Kidney glomerular epithelial cell (primary cell): Measurements from ENCODE around the gene MGLL.
"Not testable (repeated sequence)": the region's sequence is repeated elsewhere in the genome, so short reads cannot be mapped to it uniquely, and the experiment has no call there.

Experiments used
- DNase-seq: peaks from one replicate; lab custom pipeline; 2025; lab: John Stamatoyannopoulos, UW

Gene MGLL

GRCh38 chr3:127707851-127708411 lies 114.4 kb downstream of the MGLL start:
- no peak for DNase-seq

- no peak for DNase-seq
These were observed 115.4 kb downstream of the MGLL start for GRCh38 chr3:127706785-127707351.

- no peak for DNase-seq
These were observed 116.0 kb downstream of the MGLL start for GRCh38 chr3:127706312-127706711.

GRCh38 chr3:127704840-127705239 lies 117.5 kb downstream of the MGLL start:
- not testable (repeated sequence) for DNase-seq

GRCh38 chr3:127702151-127702578 lies 120.2 kb downstream of the MGLL start:
- DNase-seq: no peak

GRCh38 chr3:127701280-127701911 lies 120.9 kb downstream of the MGLL start:
- no peak for DNase-seq

GRCh38 chr3:127700406-127700805 lies 121.9 kb downstream of the MGLL start:
- no peak for DNase-seq

- no peak for DNase-seq
These were observed 122.7 kb downstream of the MGLL start for GRCh38 chr3:127699416-127700300.

GRCh38 chr3:127698691-127699415 lies 123.5 kb downstream of the MGLL start:
- no peak for DNase-seq

GRCh38 chr3:127698286-127698685 lies 124.0 kb downstream of the MGLL start:
- DNase-seq: no peak

GRCh38 chr3:127697551-127698240 lies 124.6 kb downstream of the MGLL start:
- no peak for DNase-seq

GRCh38 chr3:127694467-127695215 lies 127.7 kb downstream of the MGLL start:
- peak; percentile 12 for DNase-seq

GRCh38 chr3:127693336-127693843 lies 128.9 kb downstream of the MGLL start:
- no peak for DNase-seq

GRCh38 chr3:127692501-127693335 lies 129.6 kb downstream of the MGLL start:
- DNase-seq: no peak

- DNase-seq: no peak
These were observed 130.3 kb downstream of the MGLL start for GRCh38 chr3:127691974-127692373.

GRCh38 chr3:127691489-127691888 lies 130.8 kb downstream of the MGLL start:
- DNase-seq: no peak

GRCh38 chr3:127690823-127691452 lies 131.4 kb downstream of the MGLL start:
- DNase-seq: peak; percentile 38

- peak; percentile 21 for DNase-seq
These were observed 132.2 kb downstream of the MGLL start for GRCh38 chr3:127690106-127690505.

GRCh38 chr3:127689266-127689860 lies 133.0 kb downstream of the MGLL start:
- no peak for DNase-seq
